ENCODE measurements around the gene SMYD3. TPM values are rescaled to one million over a fixed set of nuclear protein-coding genes. Genes with fewer than 3 reads are reported as not detected.

The SMYD3 gene
- total RNA-seq, 1 donor: 45.5 TPM

DNA sequence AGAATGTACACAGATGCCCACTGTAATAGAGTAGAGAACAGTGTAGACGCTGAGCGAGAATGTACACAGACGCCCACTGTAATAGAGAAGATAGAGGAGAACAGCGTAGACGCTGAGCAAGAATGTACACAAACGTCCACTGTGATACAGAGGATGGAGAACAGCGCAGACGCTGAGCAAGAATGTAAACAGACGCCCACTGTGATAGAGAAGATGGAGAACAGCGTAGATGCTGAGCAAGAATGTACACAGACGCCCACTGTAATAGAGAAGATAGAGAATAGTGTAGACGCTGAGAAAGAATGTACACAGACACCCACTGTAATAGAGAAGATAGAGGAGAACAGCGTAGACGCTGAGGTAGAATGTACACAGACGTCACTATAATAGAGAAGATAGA lies 306.9 kb downstream of the SMYD3 start:
- no peak for DNase-seq (ENCODE audit: low read depth)
- H3K4me3 ChIP-seq (ENCODE audit: low read depth, low read length): no peak overlapping the region
- TF ChIP-seq, protein P1, sequence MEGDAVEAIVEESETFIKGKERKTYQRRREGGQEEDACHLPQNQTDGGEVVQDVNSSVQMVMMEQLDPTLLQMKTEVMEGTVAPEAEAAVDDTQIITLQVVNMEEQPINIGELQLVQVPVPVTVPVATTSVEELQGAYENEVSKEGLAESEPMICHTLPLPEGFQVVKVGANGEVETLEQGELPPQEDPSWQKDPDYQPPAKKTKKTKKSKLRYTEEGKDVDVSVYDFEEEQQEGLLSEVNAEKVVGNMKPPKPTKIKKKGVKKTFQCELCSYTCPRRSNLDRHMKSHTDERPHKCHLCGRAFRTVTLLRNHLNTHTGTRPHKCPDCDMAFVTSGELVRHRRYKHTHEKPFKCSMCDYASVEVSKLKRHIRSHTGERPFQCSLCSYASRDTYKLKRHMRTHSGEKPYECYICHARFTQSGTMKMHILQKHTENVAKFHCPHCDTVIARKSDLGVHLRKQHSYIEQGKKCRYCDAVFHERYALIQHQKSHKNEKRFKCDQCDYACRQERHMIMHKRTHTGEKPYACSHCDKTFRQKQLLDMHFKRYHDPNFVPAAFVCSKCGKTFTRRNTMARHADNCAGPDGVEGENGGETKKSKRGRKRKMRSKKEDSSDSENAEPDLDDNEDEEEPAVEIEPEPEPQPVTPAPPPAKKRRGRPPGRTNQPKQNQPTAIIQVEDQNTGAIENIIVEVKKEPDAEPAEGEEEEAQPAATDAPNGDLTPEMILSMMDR (IDR thresholded peaks at IDR 0.05; ENCODE audit: insufficient read depth, low read length): no peak

DNA sequence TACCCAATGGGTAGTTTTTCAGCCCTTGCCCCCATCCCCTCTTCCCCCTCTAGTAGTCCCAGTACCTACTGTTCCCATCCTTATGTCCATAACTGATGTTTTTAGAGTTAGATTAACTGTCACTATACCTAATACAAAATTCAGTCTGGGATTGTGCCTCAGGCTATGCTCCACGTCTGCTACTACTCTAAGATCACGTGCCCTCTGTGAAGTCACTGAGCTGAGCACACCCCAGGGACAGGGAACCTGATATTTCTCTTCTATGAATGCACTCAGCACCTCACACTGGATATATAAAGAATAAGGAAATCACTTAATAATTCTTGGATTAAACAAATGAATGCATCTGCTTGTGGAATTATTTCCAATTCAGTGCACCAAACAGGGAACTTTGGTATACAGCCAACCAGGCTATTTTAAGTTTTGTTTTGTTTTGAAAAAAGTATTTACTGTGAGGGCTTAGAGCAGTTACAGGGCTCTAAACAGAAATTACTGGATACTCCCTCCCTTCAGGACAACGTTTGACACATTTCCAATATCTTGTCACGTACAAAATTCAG lies 307.9 kb downstream of the SMYD3 start:
- TF ChIP-seq, protein P1 (IDR thresholded peaks at IDR 0.05; ENCODE audit: insufficient read depth, low read length): no peak
- DNase-seq (ENCODE audit: low read depth): no peak
- H3K4me3 ChIP-seq (ENCODE audit: low read depth, low read length): no peak overlapping the region

DNA sequence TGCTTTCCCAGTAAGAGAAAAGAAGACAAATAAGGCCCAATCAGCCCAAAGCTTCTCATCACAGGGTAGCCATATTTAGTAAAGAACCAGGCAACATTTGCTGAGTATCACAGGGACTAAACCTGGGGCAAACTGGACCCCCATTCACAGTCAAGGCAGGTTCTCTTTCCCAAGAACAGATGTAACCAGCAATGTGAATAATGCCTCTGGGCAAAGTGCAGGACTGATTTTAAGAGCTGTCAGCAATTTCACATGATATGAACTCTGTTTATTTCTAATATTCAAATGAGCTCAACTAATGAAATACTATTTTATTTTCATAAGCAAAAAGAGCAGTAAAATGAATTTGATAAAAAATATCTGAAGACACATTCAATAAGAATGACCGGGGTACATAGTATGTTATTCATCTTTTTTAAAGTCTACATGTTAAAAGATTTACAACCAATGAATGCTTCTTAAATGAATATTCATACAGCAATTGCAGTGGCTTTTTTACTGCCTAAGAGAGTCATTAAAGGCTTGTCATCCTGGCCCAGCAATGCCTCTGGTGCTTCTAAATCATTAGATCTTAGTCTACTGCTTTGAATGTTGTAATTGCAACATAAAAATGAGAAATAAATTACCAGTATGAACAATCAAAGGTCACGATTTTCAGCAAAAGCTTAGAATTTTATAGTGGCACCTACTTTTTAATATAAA lies 308.8 kb downstream of the SMYD3 start:
- no peak overlapping the region for H3K4me3 ChIP-seq (ENCODE audit: low read depth, low read length)
- TF ChIP-seq, protein P1 (IDR thresholded peaks at IDR 0.05; ENCODE audit: insufficient read depth, low read length): no peak
- no peak for DNase-seq (ENCODE audit: low read depth)

DNA sequence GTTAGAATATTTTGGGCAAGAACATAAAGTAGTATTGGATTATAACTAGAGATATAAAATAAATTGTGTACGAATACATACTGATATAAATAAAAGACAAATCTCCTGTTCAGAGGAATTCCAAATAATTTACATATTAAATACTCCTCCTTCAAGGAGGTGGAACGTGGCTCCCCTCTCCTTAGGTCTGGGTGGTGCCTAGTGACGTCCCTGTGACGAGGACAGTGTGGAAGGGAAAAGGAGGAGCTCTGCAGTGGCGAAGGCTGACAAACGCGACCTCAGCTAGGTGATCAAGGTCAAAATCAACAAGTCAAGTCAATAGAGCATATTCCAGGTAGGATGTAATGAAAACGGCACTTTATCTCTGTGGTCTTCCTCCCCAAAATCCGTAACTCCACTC lies 310.0 kb downstream of the SMYD3 start:
- no peak overlapping the region for H3K4me3 ChIP-seq (ENCODE audit: low read depth, low read length)
- TF ChIP-seq, protein P1 (IDR thresholded peaks at IDR 0.05; ENCODE audit: insufficient read depth, low read length): no peak
- no peak for DNase-seq (ENCODE audit: low read depth)

DNA sequence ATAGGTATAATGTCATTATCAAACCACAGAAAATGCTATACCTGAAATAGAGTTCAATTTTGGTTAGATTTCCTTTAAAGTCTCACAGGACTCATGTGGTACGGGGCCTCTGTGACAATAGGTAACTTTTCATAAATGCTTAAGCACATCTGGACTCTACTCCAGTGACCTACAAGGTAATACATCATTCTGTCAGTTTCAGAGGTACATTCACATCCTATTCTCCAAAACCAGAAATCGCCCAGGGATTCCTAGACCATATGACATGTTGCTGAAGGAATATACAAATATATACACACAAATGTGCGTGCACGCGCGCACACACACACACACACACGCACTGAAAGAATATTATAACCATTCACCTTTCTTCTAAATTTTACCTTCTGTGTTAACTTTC lies 311.8 kb downstream of the SMYD3 start:
- DNase-seq (ENCODE audit: low read depth): no peak
- TF ChIP-seq, protein P1 (IDR thresholded peaks at IDR 0.05; ENCODE audit: insufficient read depth, low read length): no peak
- no peak overlapping the region for H3K4me3 ChIP-seq (ENCODE audit: low read depth, low read length)

DNA sequence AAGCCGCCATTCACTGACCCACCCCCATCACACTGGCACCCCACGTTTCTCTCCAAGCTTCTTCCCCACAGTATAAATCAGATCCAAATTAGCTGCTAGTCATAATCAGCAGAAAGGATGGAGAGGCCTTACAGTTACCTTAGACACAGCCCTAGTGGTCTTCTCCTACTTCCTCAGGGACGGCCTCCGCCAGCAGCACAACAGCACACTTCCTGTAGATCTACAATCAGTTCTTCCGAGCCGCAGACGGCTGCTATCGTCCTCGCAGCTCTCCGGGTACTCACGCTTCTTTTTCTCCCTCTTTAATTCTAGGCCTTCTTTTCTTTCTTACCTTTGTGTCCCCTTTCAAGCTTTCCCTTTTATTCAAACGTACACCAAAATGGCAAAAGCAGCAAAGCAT lies 313.5 kb downstream of the SMYD3 start:
- no peak overlapping the region for H3K4me3 ChIP-seq (ENCODE audit: low read depth, low read length)
- TF ChIP-seq, protein P1 (IDR thresholded peaks at IDR 0.05; ENCODE audit: insufficient read depth, low read length): no peak
- no peak for DNase-seq (ENCODE audit: low read depth)

Measured in fibroblast of the aortic adventitia (primary cell).